ENCODE data around the gene KCND2.

- no peak for TF ChIP-seq CTCF (IDR thresholded peaks at IDR 0.05)
- TF ChIP-seq EP300 (IDR thresholded peaks at IDR 0.05), result no peak
- no peak for TF ChIP-seq POLR2A (IDR thresholded peaks at IDR 0.05; ENCODE audit: low read depth)
- no peak for TF ChIP-seq POLR2AphosphoS5 (IDR thresholded peaks at IDR 0.05)
These were observed 342.7 kb downstream of the KCND2 start for GRCh38 chr7:120615703-120616102.

Data from esophagus muscularis mucosa (tissue), 4 donors.